HG02678 (cell line): ENCODE measurements around the gene GPX4.

ENCODE experiments used
- ATAC-seq: cut with Tn5 transposase; IDR thresholded peaks from one replicate; pipeline ENCODE4 v1.9.1; 2021; ENCODE audit warnings: mild to moderate bottlenecking, moderate library complexity; ENCODE audit not compliant: unreplicated experiment

Gene GPX4

DNA sequence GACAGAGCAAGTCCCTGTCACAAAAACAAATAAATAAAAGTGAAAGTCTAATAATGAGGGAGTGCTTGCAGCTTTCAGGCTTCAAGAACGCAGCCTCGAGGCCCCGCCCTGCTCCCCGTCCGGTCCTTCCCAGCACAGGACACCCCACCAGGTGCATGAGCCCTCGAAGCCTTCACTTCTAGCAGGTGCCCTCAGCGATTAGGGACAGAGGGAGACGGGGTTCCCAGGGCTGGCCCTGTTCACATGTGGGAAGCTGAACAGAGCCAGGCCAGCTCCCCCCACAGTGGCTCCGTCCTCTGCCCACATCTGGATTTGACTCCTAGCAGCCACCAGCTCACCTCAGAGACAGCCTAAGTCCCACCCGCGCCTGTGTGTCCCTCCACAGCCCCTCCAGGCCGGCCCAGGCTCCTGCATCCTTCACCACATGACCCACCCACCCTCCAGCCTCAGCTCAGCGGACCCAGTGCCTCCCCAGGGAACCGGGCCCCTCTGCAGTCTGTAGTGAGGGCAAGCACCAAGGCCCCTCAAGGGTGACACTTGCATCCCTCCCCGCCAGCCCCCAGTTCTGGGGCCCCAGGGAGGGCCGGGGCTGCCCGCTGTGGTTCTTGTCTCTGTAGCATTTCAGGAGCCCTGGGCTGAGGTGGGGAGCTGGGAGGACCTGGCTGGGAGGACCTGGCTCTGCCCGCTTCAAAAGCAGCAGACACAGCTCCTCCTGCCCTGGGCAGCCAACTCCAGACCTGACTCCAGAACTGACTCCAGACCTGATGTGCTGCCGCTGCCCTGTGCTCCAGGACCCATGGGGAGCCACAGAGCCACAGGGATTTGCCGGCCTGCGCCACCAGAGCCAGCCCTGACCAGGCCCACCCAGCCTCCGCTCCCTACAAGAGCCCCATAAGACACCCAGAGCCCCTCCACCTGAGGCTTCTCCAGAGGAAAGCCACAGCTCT, 27.2 kb downstream of the GPX4 start:
- ATAC-seq = no peak

DNA sequence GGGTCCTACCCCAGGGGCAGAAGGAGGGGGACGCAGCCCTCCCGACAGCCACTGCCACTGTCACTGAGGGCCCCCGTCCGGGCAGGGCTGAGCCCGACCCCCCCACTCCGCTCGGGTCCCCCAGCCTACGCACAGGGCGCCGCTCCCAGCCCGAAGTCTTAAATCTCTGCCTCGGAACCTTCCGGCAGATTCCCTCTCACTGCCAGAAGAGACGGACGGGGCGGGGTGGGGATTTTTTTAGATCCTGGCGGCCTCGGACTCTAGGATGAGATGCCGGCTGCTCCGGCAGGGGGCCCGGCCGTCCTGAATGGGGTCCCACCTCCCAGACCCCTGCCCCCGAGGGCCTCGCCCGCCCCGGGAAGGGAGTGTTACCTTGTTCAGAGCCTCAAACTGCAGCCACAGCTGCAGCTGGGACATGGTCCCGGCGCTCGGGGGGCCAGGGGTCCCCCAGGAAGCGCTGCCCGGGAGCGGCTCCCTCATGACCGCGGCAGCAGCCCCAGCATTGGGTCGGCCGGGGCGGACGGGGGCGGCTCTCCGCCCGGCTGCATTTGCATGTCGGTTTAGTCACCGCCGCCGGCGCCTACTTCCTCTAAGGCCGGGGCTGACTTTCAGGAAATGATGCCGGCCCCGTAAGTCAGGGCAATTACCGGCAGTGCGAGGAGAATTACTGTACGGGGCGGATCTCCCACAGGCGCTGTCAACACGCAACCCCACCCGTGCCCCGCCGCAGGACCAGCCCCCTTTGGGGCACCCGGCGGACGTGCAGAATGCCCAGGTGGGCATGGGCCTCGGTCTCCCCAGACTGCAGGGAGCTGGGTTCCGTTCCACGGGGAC, 28.1 kb downstream of the GPX4 start:
- peak; percentile 44 for ATAC-seq

DNA sequence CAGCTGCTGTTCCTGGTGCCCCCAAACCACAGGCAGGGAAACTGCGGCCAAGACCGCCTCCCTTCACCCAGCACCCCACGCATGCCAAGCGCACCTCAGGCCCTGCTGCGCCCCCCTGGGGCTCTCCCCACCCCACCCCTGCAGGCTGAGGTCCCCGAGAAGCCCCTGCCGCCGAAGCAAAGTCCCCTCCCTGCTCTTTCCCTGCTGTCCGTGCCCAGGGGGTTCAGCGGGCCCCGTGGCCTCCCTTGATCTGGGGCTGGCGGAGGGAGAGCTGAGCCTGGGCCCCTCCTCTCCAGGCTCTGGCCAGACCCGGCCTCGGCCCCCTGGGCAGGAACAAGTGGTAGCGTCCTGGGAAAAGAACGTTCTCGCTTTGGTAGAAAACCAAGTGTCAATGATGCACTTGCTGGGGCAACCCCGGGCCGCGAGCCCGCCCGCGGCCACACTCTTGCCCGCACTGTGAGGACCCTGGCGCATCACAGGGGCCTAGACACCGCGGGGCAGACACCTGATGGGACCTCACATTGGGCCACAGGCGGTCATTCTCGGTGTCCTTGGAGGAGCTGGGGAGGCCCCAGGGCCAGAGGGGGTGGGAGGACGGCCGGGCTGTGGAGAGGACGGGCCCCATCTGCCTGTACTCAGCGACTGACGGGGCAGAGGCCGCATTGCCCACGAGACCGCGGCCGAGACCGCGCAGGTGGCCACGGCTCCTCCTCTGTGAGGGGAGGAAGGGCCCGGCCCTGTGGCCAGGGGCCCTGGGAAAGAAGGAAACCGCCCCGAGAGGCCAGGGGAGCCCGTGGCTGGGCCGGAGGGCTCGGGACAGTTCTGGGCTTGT, 29.0 kb downstream of the GPX4 start:
- no peak for ATAC-seq

DNA sequence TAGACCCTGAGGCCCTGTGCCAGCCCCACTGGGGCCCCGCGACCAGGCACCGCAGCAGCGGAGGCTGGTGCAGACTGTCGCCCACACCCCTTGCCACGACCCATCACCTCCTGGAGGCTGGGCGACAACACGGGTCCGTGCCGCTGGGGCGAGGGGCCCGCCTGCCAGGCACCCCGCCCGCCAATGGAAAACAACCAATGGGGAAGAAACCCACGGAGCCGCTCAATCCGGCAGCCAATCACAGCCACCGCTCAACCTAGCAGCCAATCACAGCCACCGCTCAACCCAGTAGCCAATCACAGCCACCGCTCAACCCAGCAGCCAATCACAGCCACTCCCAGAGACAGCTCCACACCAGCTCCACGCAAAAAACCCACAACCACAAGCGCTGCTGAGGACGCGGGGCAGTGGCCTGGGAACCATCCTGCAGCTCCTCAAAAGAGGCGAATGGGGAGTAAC, 29.7 kb downstream of the GPX4 start:
- ATAC-seq = peak; percentile 61

DNA sequence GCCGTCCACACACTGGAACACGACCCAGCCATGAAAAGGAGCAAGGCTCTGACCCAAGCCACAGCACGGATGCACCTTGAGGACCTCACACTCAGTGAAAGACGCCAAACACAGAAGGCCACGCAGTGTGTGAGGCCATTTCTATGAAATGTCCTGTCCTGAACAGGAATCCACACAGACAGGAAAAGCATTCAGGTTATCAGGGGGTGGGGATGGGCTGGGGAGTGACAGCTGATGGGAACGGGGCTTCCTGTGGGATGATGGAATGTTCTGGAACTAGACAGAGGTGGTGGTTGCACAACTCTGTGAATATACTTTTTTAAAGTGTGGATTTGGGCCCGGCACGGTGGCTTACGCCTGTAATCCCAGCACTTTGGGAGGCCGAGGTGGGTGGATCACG, 30.6 kb downstream of the GPX4 start:
- no peak for ATAC-seq

DNA sequence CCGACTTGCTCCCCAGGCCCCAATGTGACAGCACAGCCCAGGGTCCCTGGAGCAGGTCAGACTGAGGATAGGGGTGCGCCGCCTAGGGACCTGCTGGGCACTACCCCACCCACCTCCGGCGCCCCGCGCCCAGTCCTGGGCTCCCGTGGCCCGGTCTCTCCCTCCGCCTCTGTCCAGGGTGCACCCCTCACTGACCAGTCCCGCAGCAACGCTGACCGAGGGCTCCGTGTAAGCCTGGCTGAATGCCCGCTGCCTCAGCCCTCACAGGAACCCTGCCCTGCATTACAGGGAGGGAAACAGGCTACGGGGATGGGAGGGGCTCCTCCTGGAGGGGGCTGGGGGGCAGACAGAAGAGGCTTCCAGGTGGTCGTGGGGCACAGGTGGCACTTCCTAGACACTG, 31.7 kb downstream of the GPX4 start:
- no peak for ATAC-seq

DNA sequence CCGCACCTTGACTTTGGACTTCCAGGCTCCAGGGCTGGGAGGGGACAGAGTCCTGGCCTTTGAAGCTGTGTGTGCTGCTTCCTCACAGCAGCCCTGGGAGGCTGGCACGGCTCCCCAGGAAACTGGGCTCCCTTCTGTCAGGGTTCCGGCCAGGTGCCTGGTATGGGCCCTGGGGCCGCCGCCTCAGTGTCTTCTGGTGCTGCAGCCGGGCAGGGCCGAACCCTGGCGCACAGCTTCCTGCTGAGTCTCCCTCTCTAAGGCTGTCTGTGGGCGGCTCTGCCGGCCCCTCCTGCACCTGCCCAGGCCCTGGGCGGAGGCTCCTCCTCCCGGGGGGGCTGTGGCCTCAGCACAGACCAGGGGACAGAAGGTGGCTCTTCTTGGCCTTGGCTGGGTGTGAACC, 32.4 kb downstream of the GPX4 start:
- ATAC-seq = no peak

DNA sequence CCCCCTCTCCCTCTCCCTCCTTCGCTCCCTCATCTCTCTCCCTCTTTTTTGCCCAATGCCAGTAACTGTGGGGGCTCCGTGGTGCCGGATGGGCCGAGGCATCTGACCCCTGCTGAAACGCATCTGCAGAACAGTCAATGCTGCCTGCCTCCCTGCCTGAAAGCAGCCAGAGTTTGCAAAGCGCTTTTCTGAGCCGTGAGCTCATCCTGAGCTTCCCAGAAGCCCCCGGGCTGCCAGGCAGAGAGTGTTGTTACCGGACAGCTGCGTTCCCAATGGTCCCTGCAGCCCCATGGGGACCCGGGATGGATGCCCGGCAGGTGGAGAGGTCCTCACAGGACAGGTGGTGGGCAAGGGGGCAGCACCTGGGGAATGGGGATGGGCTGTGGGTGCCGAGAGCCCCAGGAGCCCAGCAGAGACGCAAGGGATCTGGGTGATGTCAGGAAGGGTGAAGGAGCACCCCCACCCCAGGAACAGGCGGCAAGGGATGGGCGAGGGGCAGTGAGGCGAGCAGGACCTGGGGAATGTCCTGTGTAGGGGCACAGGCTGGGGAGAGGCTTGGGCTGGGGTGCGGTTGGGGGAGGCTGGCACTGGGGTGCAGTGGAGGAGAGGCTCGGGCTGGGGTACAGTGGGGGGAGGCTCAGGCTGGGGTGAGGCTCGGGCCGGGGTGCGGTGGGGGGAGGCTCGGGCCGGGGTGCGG, 33.0 kb downstream of the GPX4 start:
- ATAC-seq = no peak

DNA sequence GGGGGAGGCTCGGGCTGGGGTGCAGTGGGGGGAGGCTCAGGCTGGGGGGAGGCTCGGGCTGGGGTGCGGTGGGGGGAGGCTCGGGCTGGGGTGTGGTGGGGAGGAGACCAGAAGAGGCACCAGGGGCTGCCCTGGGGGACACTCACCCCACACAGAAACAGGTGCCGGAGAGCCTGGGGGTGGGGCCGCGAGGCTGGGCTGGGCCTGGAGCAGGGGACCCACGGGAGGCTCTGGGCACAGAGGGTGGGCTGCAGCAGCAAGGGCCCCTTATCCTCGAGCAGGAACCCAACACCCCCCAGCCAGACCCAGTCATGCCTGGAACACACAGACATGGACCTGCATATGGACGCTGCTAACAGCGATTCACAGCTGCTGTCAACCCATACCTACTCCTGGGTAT, 34.3 kb downstream of the GPX4 start:
- no peak for ATAC-seq

DNA sequence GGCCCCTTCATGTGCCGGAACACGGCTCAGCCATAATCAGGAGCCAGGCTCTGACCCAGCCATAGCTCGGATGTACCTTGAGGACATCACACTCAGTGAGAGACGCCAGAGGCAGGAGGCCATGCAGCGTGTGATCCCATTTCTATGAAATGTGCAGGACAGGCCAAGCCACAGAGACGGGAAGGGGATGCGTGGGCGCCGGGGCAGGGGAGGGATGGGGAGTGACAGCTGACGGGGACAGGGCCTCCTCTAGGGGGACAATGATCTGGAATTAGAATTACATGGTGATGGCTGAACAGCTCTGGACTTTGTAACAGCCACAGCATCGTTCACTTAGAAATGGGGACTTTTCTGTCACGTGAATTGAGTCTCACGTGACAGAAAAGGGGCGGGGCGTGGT, 35.3 kb downstream of the GPX4 start:
- no peak for ATAC-seq

DNA sequence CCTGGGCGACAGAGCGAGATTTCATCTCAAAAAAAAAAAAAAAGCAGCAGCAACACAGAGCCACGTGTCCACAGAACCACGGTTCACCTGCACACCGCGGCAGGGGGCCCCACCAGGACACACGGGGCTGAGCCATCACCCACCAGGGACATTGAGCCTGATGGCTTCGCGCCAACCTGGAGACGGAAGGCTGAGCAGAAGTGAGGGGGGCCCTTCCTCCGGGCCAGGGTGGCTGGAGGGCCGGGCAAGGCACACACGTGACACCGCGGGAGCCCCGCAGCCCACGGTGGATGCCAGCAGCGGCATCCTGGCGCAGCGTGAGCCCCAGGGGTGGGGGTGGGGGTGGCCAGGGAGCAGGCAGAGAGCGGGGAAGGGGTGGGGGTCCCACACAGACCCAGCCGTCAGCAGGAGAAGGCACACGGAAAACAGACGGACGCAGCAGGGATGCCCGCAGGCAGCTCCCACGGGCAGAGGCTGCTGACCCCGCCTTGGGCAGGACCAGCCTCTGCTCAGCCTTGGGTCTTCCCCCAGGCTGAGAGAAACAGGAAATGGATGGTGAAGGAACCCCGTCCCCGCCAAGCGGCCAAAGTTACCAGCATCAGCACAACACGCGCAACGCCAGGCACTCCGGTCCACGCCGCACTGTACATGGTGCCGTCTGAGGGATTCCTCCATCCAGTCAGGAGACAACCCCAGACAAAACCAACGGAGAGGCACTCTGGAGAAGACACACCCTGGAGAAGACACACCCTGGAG, 36.7 kb downstream of the GPX4 start:
- no peak for ATAC-seq

DNA sequence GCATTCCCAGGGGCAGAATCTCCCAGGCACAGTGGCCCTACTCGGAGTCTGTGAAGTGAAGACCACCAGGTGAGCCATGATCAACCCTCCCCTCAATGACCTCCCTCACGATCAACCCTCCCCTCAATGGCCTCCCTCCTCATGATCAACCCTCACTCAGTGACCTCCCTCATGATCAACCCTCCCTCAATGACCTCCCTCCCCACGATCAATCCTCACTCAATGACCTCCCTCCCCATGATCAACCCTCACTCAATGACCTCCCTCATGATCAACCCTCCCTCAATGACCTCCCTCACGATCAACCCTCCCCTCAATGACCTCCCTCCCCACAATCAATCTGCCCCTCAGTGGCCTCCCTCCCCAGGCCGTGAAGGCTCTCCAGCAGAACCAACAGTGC, 38.1 kb downstream of the GPX4 start:
- no peak for ATAC-seq

DNA sequence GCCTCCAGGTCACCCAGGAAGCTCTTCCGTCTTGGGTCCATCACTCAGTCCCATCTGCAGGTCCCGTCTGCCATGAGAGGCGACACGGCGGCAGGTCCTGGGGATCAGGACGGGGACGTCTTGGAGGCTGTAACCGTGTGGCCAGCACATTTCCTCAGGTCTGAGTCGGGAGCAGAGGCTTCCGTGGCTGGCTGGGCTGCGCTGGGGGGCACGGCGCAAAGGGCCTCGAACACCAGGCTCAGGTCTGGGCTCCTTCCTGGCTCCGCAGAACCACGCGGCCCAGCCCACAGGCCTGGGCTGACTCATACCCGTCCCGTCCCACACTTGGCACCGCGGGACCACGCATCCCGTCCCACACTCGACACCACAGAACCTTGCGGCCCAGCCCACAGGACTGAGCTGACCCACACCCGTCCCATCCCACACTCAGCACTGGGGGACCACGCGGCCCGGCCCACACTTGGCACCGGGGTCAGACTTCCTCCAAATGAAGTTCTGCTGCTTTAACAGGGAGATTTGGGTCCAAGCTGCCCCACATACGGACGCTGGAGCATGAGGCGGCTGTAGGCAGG, 40.1 kb downstream of the GPX4 start:
- no peak for ATAC-seq

DNA sequence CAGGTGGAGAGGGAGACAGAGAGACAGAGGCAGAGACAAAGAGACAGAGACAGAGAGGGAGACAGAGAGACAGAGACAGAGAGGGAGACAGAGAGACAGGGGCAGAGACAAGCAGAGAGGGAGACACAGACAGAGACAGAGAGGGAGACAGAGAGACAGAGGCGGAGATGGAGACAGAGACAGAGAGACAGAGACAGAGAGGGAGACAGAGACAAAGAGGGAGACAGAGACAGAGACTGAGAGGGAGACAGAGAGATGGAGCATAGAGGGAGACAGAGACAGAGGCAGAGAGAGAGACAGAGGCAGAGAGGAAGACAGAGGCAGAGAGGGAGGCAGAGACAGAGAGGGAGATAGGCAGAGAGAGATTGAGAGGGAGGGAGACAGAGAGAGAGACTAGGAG, 40.9 kb downstream of the GPX4 start:
- ATAC-seq = no peak

DNA sequence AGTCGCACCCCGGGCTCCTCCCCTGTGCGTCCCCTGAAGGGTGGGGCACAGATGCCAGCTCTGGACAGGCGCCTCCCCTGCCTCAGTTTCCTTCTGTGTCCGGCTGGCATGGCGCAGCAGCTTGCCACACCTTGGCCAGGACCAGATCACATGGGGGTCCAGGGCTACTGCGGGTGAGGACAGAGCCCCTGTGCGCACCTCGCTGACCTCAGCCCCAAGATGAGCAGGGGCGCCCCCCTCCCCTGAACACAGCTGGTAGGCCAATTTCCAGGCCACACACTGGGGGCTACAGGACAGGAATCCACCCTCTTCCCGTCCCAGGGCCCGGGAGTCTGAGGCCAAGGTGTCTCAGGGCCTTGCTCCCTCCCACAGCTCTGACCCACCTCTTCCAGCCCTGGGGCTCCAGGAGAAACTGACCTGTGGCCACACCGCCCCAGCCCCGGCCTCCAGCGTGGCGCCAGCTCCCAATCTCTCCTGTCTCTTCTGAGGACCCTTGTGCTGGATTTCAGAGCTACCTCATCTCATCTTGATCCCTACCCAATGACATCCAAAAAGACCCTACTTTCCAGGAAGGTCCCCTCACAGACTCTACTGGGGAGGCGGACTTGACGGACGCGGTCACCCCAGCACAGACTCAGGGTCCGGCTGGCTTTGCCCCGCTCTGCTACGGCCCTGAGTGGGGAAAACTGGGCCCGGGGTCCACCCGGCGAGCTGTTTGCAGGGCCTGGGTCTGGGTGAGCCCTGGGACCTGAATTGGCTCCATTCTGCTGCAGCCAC, 42.0 kb downstream of the GPX4 start:
- no peak for ATAC-seq

DNA sequence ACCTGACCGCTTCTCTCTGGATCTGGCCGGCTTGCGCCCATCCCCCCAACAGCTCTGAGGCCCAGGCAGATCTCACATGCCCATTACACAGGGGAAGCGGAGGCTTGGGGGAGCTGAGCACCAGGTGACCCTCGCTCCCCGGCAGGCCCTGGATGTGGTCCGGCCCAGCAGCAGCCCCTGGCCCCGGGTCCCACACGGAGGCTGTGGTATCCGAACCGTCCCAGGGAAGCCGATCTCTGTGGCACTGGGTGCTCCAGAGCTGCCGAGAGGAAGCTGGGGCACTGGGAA, 42.6 kb downstream of the GPX4 start:
- ATAC-seq = no peak

DNA sequence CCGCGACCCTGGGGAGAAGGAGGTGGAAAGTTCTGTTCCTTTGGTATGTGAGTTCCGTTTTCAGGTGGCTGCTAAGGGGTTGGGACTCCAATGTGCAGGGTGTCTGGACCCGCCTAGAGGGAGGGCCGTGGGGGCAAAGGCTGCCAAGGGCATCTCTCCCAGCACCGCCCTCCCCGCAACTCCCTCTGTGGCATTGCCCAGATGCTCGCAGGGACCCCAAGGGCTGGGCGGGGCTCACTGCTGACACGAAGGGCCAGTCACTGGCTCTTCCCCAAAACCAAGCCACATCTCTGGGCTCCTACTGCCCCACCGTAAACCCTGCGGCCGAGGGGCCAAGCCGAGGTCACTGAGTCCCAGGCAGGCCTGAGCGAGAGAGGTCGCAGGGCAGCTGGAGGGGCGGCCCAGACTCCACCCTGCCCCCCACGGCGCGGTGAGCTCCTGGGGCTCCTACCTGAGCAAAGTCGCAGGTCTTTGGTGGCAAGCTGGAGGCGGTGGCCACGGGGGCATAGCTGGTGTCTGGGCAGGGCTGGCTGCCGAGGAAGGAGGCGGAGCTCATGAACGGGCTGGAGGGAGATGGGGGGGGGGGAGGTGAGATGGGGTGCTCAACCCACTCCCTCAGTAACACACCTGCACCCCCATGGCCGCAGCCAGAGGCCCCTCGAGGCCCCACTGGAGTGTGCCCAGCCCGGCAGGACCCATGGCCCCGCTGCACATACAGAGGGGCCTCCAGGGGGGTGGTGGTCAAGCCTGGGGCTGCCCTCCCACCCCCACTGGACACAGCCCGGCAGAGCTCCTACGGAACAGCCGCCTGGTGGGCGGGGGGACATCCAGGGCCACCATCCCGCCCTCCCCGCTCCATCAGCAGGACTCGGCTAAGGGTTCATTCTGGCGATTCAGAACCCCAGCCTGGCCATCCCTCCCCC, 43.3 kb downstream of the GPX4 start:
- no peak for ATAC-seq
